Psoas muscle (tissue), 8 donors: ENCODE data around the gene RAPGEF4. TPM values are rescaled to one million over a fixed set of nuclear protein-coding genes. Genes with fewer than 3 reads are reported as not detected.

ENCODE experiments used
- ATAC-seq, 4 donors: fragments of 200-7000 bp; cut with Tn5 transposase; one replicate each; pipeline ENCODE4 v1.9.1; 2020; ENCODE audit warnings: moderate library complexity in 3 of 4, mild to moderate bottlenecking in 2 of 4
- DNase-seq, 2 donors: peaks; one replicate each; pipeline ENCODE4 v3.0.0-alpha.2; 2020
- H3K27ac ChIP-seq: fragments of 200-600 bp; one replicate; pipeline ENCODE4 v1.8.0; 2022
- H3K27me3 ChIP-seq, 3 donors: fragments of 200-600 bp in 1 of 3; one replicate each; pipeline versions ENCODE4 v1.6.1 to v1.8.0; 2013 to 2022; ENCODE audit warnings: low read length in 2 of 3, mild to moderate bottlenecking in 2 of 3, moderate library complexity in 1 of 3; ENCODE audit not compliant: insufficient read depth in 3 of 3
- H3K36me3 ChIP-seq, 2 donors: fragments of 200-600 bp in 1 of 2; one replicate each; pipeline versions ENCODE4 v1.6.1 to v1.8.0; 2013 to 2022; ENCODE audit warnings: low read depth in 1 of 2, mild to moderate bottlenecking in 1 of 2, moderate library complexity in 1 of 2; ENCODE audit not compliant: insufficient read depth in 1 of 2
- H3K4me1 ChIP-seq: fragments of 200-600 bp; one replicate; pipeline ENCODE4 v1.8.0; 2022
- H3K4me3 ChIP-seq: fragments of 200-600 bp; one replicate; pipeline ENCODE4 v1.8.0; 2022; ENCODE audit warnings: mild to moderate bottlenecking
- H3K9me3 ChIP-seq: fragments of 200-600 bp; one replicate; pipeline ENCODE4 v1.8.0; 2022
- WGBS, 3 donors: extraction: QIAGEN DNeasy Blood & Tissue Kit; methylation state at CpG; one replicate each; pipeline versions ENCODE4 v1.1.6 to v1.1.7; 2013; 5-methylcytosine and 5-hydroxymethylcytosine counted together
- intact Hi-C, 2 donors: fragments of 100-400 bp; cut with DNase I; formaldehyde crosslinking; loops; one replicate each; pipeline versions ENCODE4 v1.11.0 to v1.14.2; 2022
- polyA plus RNA-seq, 3 donors: library from polyadenylated mRNA; stranded (reverse); fragments of 200-250 nt; gene quantifications; one replicate each; pipeline ENCODE4 v1.2.3, GENCODE V29; 2013
- total RNA-seq, 4 donors: library from RNA; stranded (reverse); fragmentation: NEBNext Ultra II Directional in 2 of 4; extraction: Animal tissue kit (Norgen Biotek cat#: 25700) in 2 of 4; gene quantifications; one replicate each; pipeline versions ENCODE4 v1.2.1 to v1.2.4, GENCODE V29; 2021 to 2023
- TF ChIP-seq, protein P1 (sequence below): fragments of 200-600 bp; IDR thresholded peaks from one replicate; pipeline ENCODE4 v1.8.0; 2022; ENCODE audit warnings: antibody characterized with exemption
- donor health status: healthy with polysubstance abuse.
- donor health status: DM: no; HTN: no; CAD: no; lungs with moderate emphysema.
- donor health status: Bipolar disorder and iron deficiency.
- donor health status: healthy.
- donor health status: DM: yes; HTN: yes; CAD: no.
- donor health status: DM: no; HTN: no; CAD: no.
- donor health status: DM: no; HTN: no; CAD: no.
- donor health status: DM: yes; HTN: yes; CAD: no.

RAPGEF4 gene
- total and polyA plus RNA-seq, 7 donors = 0.61 to 2.0 (median 0.92) TPM

DNA sequence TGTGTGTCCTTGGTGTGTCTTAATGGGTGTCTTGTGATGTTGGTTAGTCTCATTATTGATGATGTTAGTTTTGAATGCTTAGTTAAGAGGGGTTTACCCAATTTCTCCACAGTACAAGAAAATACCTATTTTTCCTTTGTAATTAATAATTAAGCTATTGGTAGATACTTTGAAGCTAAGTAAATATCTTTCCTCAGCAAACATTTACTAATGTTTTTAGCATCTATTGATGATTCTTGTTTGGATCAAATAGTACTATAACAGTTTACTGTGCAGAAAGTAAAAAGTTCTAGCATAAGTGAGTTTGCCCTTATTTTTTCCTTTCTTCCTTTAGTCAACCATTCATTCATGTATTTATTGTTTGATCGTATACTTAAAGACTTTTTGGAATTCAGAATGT is 359.1 kb downstream of the RAPGEF4 start:
- ATAC-seq (no peak), DNase-seq (no peak)
- Histone ChIP-seq H3K27me3 (no peaks in the 10 kb centered on the region), H3K27ac (peak overlapping the region; percentile 37), H3K4me1 (peaks cover 53% of the 10 kb centered on the region), H3K36me3 (peaks cover 0 to 46% of the 10 kb centered on the region in 2 donors), H3K9me3 (no peaks in the 10 kb centered on the region), H3K4me3 (peak overlapping the region; percentile 50)
- intact Hi-C loops = loop anchor here (5.0 kb wide), 2 partner anchors 58 to 118 kb away; no protein-coding TSS in a partner anchor
- 47 to 76% (median 55%) methylated on average over 1 of the region's 1 CpG for WGBS, 3 donors
- TF ChIP-seq, protein P1, sequence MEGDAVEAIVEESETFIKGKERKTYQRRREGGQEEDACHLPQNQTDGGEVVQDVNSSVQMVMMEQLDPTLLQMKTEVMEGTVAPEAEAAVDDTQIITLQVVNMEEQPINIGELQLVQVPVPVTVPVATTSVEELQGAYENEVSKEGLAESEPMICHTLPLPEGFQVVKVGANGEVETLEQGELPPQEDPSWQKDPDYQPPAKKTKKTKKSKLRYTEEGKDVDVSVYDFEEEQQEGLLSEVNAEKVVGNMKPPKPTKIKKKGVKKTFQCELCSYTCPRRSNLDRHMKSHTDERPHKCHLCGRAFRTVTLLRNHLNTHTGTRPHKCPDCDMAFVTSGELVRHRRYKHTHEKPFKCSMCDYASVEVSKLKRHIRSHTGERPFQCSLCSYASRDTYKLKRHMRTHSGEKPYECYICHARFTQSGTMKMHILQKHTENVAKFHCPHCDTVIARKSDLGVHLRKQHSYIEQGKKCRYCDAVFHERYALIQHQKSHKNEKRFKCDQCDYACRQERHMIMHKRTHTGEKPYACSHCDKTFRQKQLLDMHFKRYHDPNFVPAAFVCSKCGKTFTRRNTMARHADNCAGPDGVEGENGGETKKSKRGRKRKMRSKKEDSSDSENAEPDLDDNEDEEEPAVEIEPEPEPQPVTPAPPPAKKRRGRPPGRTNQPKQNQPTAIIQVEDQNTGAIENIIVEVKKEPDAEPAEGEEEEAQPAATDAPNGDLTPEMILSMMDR = no peak

DNA sequence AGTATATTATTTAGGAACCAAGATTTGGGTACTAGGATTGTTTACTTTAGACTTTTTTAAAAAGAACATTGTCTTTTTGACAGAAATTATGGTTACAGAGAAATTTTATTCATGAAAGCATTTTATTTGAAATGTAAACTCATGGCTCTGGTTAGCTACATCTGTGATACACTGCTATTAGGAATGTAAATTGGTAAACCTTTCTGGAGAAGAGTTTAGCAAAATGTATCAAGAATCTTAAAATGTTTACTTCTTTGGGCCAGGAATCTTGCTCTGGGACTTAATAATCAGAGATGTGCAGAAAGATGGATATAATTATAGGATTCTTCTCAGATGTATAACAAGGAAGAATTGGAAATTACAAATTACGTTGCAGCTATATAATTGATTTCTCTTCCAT is 359.7 kb downstream of the RAPGEF4 start:
- Histone ChIP-seq H3K4me3 (peak overlapping the region; percentile 50), H3K9me3 (no peaks in the 10 kb centered on the region), H3K4me1 (peaks cover 53% of the 10 kb centered on the region), H3K27ac (peak overlapping the region; percentile 4), H3K36me3 (peaks cover 0 to 52% of the 10 kb centered on the region in 2 donors), H3K27me3 (no peaks in the 10 kb centered on the region)
- DNase-seq (no peak), ATAC-seq (no peak)
- intact Hi-C loops = no loop called here
- 92 to 95% (median 93%) methylated on average over 1 of the region's 1 CpG for WGBS, 3 donors
- TF ChIP-seq, protein P1 = no peak

DNA sequence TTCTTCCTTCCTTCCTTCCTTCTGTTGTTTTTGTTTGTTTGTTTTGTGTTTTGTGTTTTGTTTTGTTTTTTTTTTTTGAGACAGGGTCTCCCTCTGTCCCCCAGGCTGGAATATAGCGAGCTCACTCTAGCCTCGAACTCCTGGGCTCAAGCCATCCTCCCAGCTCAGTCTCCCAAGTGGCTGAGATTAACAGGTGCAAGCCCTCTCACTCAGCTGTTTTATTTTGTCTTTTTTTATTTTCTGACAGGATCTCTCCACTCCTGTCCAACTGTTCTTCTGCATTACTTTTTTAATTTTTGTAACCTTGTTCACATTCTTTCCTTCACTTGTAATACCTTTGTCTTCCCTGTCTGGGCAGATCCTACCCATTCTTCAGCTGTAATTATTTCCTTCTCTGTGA is 363.6 kb downstream of the RAPGEF4 start:
- H3K4me3 ChIP-seq = no peak overlapping the region
- no peaks in the 10 kb centered on the region for H3K9me3 ChIP-seq
- peaks cover 85% of the 10 kb centered on the region for H3K4me1 ChIP-seq
- no peak for DNase-seq
- ATAC-seq = no peak
- H3K27ac ChIP-seq = peak overlapping the region; percentile 48
- TF ChIP-seq, protein P1 = no peak
- peaks cover 0 to 43% of the 10 kb centered on the region in 2 donors for H3K36me3 ChIP-seq
- H3K27me3 ChIP-seq = no peaks in the 10 kb centered on the region
- 35 to 61% (median 38%) methylated on average over 2 of the region's 2 CpGs for WGBS, 3 donors
- intact Hi-C loops = no loop called here

DNA sequence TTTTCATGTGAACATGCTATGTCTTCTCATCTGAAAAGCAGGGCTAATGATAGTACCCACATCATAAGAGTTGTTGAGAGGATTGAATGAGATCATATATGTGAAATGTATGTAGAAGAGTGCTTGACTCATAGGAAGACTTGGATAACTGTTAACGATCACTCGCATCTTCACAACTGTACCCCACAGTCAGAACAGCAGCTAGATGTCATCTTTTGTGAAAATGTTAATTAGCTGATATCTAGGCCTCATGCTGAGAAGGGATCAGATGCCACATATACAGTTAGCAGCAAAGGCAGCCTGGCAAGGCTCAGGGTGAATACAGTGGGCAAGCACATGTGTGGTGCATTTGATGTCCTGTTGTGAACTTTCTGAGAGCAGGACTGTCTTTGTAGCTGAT is 364.2 kb downstream of the RAPGEF4 start:
- H3K27ac ChIP-seq = peak overlapping the region; percentile 46
- TF ChIP-seq, protein P1 = no peak
- H3K4me1 ChIP-seq = peaks cover 89% of the 10 kb centered on the region
- no peaks in the 10 kb centered on the region for H3K27me3 ChIP-seq
- 91 to 92% (median 91%) methylated on average over 2 of the region's 2 CpGs for WGBS, 3 donors
- intact Hi-C loops = loop anchor here in 1 of 2 donors (10.0 kb wide), 1 partner anchor 55 kb away; no protein-coding TSS in a partner anchor
- no peaks in the 10 kb centered on the region for H3K9me3 ChIP-seq
- ATAC-seq (peak in 2 of 4 donors; percentile 21 to 40), DNase-seq (no peak)
- no peak overlapping the region for H3K4me3 ChIP-seq
- H3K36me3 ChIP-seq = peaks cover 0 to 45% of the 10 kb centered on the region in 2 donors

DNA sequence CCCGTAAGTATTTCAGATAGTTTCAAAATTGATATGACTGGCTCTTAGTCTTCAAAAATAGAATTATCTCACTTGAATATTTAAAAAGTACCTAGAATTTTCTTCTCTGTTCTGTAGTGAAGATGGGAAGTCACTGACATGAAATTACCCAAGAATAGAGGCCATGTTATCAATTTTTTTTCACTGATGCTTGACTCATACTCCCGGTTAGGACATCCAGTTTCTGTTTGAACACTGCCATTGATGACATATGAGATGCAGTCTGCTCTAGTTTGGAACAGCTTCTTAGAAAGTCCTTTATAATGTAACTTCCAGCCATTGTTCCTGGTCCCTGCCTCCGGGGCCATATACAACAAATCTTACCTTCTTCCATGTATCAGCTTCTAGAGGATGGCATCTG is 366.0 kb downstream of the RAPGEF4 start:
- intact Hi-C loops = loop anchor here in 1 of 2 donors (10.0 kb wide), 1 partner anchor 53 kb away; no protein-coding TSS in a partner anchor
- ATAC-seq = peak; percentile 62 to 94 (median 90)

More for the DNA sequence above, 366.0 kb downstream of the RAPGEF4 start:
- H3K27me3 ChIP-seq = no peaks in the 10 kb centered on the region
- H3K9me3 ChIP-seq = no peaks in the 10 kb centered on the region
- 39 to 63% (median 43%) methylated on average over 3 of the region's 3 CpGs for WGBS, 3 donors
- TF ChIP-seq, protein P1 = no peak
- peaks cover 0 to 33% of the 10 kb centered on the region in 2 donors for H3K36me3 ChIP-seq
- no peak overlapping the region for H3K4me3 ChIP-seq
- peaks cover 93% of the 10 kb centered on the region for H3K4me1 ChIP-seq
- no peak for DNase-seq
- H3K27ac ChIP-seq = peak overlapping the region; percentile 48
